Parathyroid adenoma (tissue), 2 donors: Measurements from ENCODE around the gene PLEKHA7.
"Not testable (repeated sequence)": the region's sequence is repeated elsewhere in the genome, so short reads cannot be mapped to it uniquely, and the experiment has no call there.

Experiments
- H2AFZ ChIP-seq: fragments of 300-600 bp; sonication (generic); one replicate; pipeline ENCODE4 v1.7.0; 2017; ENCODE audit warnings: antibody characterized with exemption, mild to moderate bottlenecking
- H3K27ac ChIP-seq: fragments of 300-600 bp; sonication (generic); one replicate; pipeline ENCODE4 v1.7.0; 2017
- H3K27me3 ChIP-seq: fragments of 300-600 bp; sonication (generic); one replicate; pipeline ENCODE4 v1.7.0; 2017; ENCODE audit warnings: low read length; ENCODE audit not compliant: control insufficient read depth, insufficient read depth
- H3K36me3 ChIP-seq: fragments of 300-600 bp; sonication (generic); one replicate; pipeline ENCODE4 v1.7.0; 2017; ENCODE audit warnings: low read length; ENCODE audit not compliant: control insufficient read depth, insufficient read depth
- H3K4me1 ChIP-seq: fragments of 300-600 bp; sonication (generic); one replicate; pipeline ENCODE4 v1.7.0; 2017; ENCODE audit warnings: control low read depth
- H3K4me2 ChIP-seq: fragments of 300-600 bp; sonication (generic); one replicate; pipeline ENCODE4 v1.7.0; 2017; ENCODE audit warnings: low read length
- H3K4me3 ChIP-seq: fragments of 300-600 bp; sonication (generic); one replicate; pipeline ENCODE4 v1.7.0; 2017; ENCODE audit warnings: low read depth, low read length
- H3K79me2 ChIP-seq: fragments of 300-600 bp; sonication (generic); one replicate; pipeline ENCODE4 v1.7.0; 2017; ENCODE audit warnings: control low read depth
- H3K9ac ChIP-seq: fragments of 300-600 bp; sonication (generic); one replicate; pipeline ENCODE4 v1.7.0; 2017; ENCODE audit warnings: mild to moderate bottlenecking
- H3K9me3 ChIP-seq: fragments of 300-600 bp; sonication (generic); one replicate; pipeline ENCODE4 v1.7.0; 2017; ENCODE audit warnings: low read length; ENCODE audit not compliant: control insufficient read depth
- CTCF ChIP-seq: fragments of 300-600 bp; sonication (generic); IDR thresholded peaks from one replicate; pipeline ENCODE4 v1.7.0; 2017; ENCODE audit warnings: antibody characterized with exemption, mild to moderate bottlenecking
- donor health status: primary hyperparathyroidism.

PLEKHA7 gene, protein sequence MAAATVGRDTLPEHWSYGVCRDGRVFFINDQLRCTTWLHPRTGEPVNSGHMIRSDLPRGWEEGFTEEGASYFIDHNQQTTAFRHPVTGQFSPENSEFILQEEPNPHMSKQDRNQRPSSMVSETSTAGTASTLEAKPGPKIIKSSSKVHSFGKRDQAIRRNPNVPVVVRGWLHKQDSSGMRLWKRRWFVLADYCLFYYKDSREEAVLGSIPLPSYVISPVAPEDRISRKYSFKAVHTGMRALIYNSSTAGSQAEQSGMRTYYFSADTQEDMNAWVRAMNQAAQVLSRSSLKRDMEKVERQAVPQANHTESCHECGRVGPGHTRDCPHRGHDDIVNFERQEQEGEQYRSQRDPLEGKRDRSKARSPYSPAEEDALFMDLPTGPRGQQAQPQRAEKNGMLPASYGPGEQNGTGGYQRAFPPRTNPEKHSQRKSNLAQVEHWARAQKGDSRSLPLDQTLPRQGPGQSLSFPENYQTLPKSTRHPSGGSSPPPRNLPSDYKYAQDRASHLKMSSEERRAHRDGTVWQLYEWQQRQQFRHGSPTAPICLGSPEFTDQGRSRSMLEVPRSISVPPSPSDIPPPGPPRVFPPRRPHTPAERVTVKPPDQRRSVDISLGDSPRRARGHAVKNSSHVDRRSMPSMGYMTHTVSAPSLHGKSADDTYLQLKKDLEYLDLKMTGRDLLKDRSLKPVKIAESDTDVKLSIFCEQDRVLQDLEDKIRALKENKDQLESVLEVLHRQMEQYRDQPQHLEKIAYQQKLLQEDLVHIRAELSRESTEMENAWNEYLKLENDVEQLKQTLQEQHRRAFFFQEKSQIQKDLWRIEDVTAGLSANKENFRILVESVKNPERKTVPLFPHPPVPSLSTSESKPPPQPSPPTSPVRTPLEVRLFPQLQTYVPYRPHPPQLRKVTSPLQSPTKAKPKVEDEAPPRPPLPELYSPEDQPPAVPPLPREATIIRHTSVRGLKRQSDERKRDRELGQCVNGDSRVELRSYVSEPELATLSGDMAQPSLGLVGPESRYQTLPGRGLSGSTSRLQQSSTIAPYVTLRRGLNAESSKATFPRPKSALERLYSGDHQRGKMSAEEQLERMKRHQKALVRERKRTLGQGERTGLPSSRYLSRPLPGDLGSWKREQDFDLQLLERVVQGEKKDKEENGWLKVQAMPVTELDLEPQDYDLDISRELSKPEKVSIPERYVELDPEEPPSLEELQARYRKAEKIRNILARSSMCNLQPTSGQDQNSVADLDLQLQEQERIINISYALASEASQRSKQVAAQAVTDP

DNA sequence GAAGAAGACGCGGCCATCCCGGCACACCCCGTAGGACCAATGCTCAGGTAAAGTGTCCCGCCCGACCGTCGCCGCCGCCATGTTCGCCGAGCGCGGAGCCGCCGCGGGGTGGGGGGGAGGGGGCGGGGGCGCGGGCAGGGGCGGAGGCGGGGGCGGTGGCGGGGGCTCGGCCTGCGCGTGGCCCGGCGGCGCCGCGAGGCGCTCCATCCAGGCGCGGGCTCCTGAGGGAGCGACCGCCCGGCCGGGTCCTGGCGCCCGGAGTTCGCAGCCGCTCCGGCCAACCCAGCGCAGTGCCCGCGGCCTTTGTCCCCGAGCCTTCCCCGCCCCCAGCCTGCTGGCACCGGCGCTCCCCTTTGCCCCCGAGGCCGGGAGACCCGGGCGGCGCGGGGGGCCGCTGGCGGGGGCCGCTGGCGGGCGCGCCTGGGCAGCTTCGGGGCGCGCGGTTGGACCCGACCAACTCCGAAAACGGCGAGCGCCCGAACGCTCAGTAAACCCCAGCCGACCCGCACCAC, at the start of gene PLEKHA7:
Gene PLEKHA7, minus strand, starts transcription at position 94 of the 512 bp plus-strand sequence. Its CDS starts 13 bp downstream, at position 81.
- no peak for TF ChIP-seq CTCF
- H3K9ac ChIP-seq, result no peak within 1 kb of the TSS
- H3K36me3 ChIP-seq, result no peaks in the 10 kb centered on the region
- H3K27ac ChIP-seq, result no peak within 1 kb of the TSS
- peak within 1 kb of the TSS; percentile 75 for H2AFZ ChIP-seq
- no peaks in the 10 kb centered on the region for H3K9me3 ChIP-seq
- peak within 1 kb of the TSS; percentile 50 for H3K4me3 ChIP-seq
- H3K4me2 ChIP-seq, result peak within 1 kb of the TSS; percentile 70
- peaks cover 2% of the 10 kb centered on the region for H3K4me1 ChIP-seq
- peaks cover 2% of the 10 kb centered on the region for H3K79me2 ChIP-seq
- H3K27me3 ChIP-seq, result no peaks in the 10 kb centered on the region

GRCh38 chr11:17063171-17064002, 49.2 kb upstream of the PLEKHA7 start:
- Histone ChIP-seq H3K79me2 (no peaks in the 10 kb centered on the region), H3K27ac (no peak overlapping the region), H3K4me3 (no peak overlapping the region), H3K27me3 (no peaks in the 10 kb centered on the region), H3K9me3 (no peaks in the 10 kb centered on the region), H3K9ac (no peak overlapping the region), H3K36me3 (no peaks in the 10 kb centered on the region), H3K4me2 (no peak overlapping the region), H3K4me1 (no peaks in the 10 kb centered on the region), H2AFZ (no peak overlapping the region)
- TF ChIP-seq CTCF, result peak; percentile 68

- not testable (repeated sequence) for H3K9ac ChIP-seq, H3K4me2 ChIP-seq, H3K27me3 ChIP-seq, H2AFZ ChIP-seq, H3K27ac ChIP-seq, H3K79me2 ChIP-seq, H3K4me3 ChIP-seq, H3K9me3 ChIP-seq, H3K4me1 ChIP-seq, H3K36me3 ChIP-seq
Observed at GRCh38 chr11:17051146-17051545, 36.9 kb upstream of the PLEKHA7 start.

DNA sequence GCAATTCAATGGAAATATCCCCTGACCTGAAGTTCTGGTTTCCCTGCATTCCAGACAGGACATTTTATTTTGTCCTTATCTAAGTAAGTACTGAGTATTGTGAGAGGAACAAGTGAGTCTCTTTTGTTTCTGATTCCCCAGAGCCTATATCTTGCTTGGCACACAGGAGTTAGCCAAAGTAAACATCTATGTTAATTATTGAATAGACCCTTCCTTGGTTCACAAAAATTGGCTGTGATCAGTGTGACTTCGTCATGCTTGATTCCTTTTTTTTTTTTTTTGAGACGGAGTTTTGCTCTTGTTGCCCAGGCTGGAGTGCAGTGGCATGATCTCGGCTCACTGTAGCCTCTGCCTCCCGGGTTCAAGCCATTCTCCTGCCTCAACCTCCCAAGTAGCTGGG, 34.3 kb upstream of the PLEKHA7 start:
- H3K4me1 ChIP-seq, H3K27ac ChIP-seq, H3K27me3 ChIP-seq, H2AFZ ChIP-seq, H3K4me2 ChIP-seq, H3K4me3 ChIP-seq, H3K9me3 ChIP-seq, H3K9ac ChIP-seq, H3K36me3 ChIP-seq, H3K79me2 ChIP-seq: not testable (repeated sequence)

GRCh38 chr11:17046690-17047089, 32.5 kb upstream of the PLEKHA7 start:
- no peaks in the 10 kb centered on the region for H3K4me1 ChIP-seq
- no peaks in the 10 kb centered on the region for H3K27me3 ChIP-seq
- H3K4me2 ChIP-seq, result no peak overlapping the region
- no peak overlapping the region for H2AFZ ChIP-seq
- H3K36me3 ChIP-seq, result no peaks in the 10 kb centered on the region
- no peak overlapping the region for H3K4me3 ChIP-seq
- no peaks in the 10 kb centered on the region for H3K9me3 ChIP-seq
- H3K27ac ChIP-seq, result no peak overlapping the region
- no peak overlapping the region for H3K9ac ChIP-seq
- no peak for TF ChIP-seq CTCF
- H3K79me2 ChIP-seq, result no peaks in the 10 kb centered on the region
